SK-N-SH treated with all-trans-retinoic acid at 6 μM for 48 hours (cell line): Measurements from ENCODE around the gene ZNF195.
"Not testable (repeated sequence)": the region's sequence is repeated elsewhere in the genome, so short reads cannot be mapped to it uniquely, and the experiment has no call there.

Source experiments
- CSDC2 ChIP-seq: fragments of 250-450 bp; sonication (Bioruptor Pico); IDR thresholded peaks from 2 replicates; pipeline ENCODE4 v1.5.0; 2020; ENCODE audit warnings: mild to moderate bottlenecking, moderate library complexity
- GLIS3 ChIP-seq: fragments of 250-450 bp; sonication (Bioruptor Pico); IDR thresholded peaks from 2 replicates; pipeline ENCODE4 v1.5.0; 2020; ENCODE audit warnings: mild to moderate bottlenecking, moderate library complexity
- ISL1 ChIP-seq: fragments of 250-450 bp; sonication (Bioruptor Pico); IDR thresholded peaks from 2 replicates; pipeline ENCODE4 v2.1.2; 2022; ENCODE audit warnings: mild to moderate bottlenecking, moderate library complexity
- TCF4 ChIP-seq: fragments of 250-450 bp; sonication (Bioruptor Pico); IDR thresholded peaks from 2 replicates; pipeline ENCODE4 v1.8.0; 2021; ENCODE audit warnings: mild to moderate bottlenecking, moderate library complexity, borderline replicate concordance
- TOX ChIP-seq: fragments of 250-450 bp; sonication (Bioruptor Pico); IDR thresholded peaks from 2 replicates; pipeline ENCODE4 v1.8.0; 2021; ENCODE audit warnings: mild to moderate bottlenecking, moderate library complexity, borderline replicate concordance
- TF ChIP-seq, protein P1 (sequence below): fragments of 250-450 bp; sonication (Bioruptor Pico); IDR thresholded peaks from 2 replicates; pipeline ENCODE4 v1.5.0; 2020; ENCODE audit warnings: mild to moderate bottlenecking, moderate library complexity

GRCh38 chr11:3331078-3331477 is 47.9 kb downstream of the ZNF195 start:
- TF ChIP-seq CSDC2 (CRISPR knock-in tag); ISL1 (CRISPR knock-in tag); TCF4; GLIS3 (CRISPR knock-in tag); TOX (CRISPR knock-in tag): not testable (repeated sequence)
- TF ChIP-seq, protein P1, sequence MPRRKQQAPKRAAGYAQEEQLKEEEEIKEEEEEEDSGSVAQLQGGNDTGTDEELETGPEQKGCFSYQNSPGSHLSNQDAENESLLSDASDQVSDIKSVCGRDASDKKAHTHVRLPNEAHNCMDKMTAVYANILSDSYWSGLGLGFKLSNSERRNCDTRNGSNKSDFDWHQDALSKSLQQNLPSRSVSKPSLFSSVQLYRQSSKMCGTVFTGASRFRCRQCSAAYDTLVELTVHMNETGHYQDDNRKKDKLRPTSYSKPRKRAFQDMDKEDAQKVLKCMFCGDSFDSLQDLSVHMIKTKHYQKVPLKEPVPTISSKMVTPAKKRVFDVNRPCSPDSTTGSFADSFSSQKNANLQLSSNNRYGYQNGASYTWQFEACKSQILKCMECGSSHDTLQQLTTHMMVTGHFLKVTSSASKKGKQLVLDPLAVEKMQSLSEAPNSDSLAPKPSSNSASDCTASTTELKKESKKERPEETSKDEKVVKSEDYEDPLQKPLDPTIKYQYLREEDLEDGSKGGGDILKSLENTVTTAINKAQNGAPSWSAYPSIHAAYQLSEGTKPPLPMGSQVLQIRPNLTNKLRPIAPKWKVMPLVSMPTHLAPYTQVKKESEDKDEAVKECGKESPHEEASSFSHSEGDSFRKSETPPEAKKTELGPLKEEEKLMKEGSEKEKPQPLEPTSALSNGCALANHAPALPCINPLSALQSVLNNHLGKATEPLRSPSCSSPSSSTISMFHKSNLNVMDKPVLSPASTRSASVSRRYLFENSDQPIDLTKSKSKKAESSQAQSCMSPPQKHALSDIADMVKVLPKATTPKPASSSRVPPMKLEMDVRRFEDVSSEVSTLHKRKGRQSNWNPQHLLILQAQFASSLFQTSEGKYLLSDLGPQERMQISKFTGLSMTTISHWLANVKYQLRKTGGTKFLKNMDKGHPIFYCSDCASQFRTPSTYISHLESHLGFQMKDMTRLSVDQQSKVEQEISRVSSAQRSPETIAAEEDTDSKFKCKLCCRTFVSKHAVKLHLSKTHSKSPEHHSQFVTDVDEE (CRISPR knock-in tag) = not testable (repeated sequence)
